H4 (cell line): ENCODE measurements around the gene WDR70. TPM values are rescaled to one million over a fixed set of nuclear protein-coding genes. Genes with fewer than 3 reads are reported as not detected.
"Not testable (repeated sequence)": the region's sequence is repeated elsewhere in the genome, so short reads cannot be mapped to it uniquely, and the experiment has no call there.

ENCODE experiments used
- DNase-seq: peaks from one replicate; pipeline ENCODE4 v3.0.0-alpha.2; 2015; ENCODE audit warnings: low spot score
- total RNA-seq: library from RNA; depleted of rRNA; stranded (reverse); fragments of >200 nt; shearing (Covaris generic); gene quantifications from 2 replicates; pipeline ENCODE4 v1.2.3, GENCODE V29; 2014; rRNA removed

WDR70 gene
- 26.5 and 34.2 TPM in 2 replicates for total RNA-seq

DNA sequence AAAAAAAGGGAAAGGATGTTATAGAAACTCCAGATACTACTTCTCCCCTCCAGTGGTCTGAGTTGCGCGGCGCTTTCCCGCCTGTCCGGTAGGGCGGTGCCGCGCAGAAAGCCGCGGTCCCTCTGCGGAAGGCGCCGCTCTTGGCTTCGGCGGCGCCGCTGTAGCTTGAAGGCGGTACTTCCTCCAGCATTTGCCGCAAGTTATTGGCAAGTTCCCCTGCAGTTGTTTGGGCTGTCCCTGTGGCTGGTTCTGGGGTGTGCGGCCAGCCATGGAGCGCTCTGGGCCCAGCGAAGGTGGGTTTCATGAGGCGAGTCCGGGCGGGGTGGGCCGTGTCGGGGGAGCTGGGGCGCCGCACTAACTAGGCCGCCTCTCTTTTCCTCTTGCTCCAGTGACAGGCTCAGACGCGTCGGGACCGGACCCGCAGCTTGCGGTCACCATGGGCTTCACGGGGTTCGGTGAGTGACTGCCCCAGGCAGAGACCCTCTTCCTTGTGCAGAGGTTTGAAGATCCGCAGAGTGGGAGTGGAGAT lies at the start of gene WDR70:
Gene WDR70, plus strand, starts transcription at position 219 of the 529 bp plus-strand sequence. Its CDS starts 50 bp downstream, at position 269.
- DNase-seq, result peak; percentile 89

DNA sequence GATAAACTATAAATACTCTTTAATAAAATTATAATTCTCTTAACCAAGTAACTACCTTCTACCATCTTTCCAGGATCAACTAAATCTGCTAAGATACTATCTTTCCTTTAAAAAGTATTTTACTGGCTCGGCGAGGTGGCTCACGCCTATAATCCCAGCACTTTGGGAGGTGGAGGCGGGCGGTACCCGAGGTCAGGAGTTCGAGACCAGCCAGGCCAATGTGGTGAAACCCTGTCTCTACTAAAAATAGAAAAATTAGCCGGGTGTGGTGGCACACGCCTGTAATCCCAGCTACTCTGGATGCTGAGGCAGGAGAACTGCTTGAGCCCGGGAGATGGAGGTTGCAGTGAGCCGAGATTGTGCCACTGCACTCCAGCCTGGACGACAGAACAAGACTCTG lies 44.4 kb upstream of the WDR70 start:
- DNase-seq, result not testable (repeated sequence)

DNA sequence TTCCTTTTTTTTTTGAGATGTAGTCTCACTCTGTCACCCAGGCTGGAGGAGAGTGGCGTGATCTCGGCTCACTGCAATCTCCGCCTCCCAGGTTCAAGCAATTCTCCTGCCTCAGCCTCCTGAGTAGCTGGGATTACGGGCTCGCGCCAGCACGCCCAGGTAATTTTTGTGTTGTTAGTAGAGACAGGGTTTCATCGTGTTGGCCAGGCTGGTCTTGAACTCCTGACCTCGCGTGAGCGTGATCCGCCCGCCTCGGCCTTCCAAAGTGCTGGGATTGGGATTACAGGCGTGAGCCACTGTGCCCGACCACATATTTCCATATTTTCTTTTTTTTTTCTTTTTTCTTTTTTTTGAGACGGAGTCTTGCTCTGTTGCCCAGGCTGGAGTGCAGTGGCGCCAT lies 36.4 kb upstream of the WDR70 start:
- not testable (repeated sequence) for DNase-seq

GRCh38 chr5:37355161-37355560 lies 24.0 kb upstream of the WDR70 start:
- no peak for DNase-seq

- no peak for DNase-seq
These were observed 8.6 kb upstream of the WDR70 start for GRCh38 chr5:37370550-37370863.

GRCh38 chr5:37370864-37371726 lies 8.0 kb upstream of the WDR70 start, which contains the start of gene NUP155:
Gene NUP155 (minus strand): TSS chr5:37371106. CDS start chr5:37370977, 129 bp downstream.
- DNase-seq, result peak; percentile 97

DNA sequence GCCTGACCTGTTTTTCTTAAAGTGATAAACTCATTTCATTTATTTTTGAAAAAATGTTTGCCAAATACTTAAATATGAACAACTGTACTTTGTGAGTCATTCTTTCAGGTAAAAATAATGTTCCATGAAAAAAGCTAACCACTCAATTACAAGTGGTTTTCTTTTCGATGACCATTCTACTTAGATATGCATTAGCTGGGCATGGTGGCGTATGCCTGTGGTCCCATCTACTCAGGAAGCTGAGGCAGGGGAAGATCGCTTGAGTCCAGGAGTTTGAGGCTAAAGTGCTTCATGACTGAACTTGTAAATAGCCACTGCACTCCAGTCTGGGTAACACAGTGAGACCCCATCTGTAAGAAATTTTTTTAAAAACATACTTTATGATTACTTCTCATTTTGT lies 4.0 kb upstream of the WDR70 start:
- no peak for DNase-seq

GRCh38 chr5:37378066-37378465 lies 1.1 kb upstream of the WDR70 start:
- DNase-seq, result not testable (repeated sequence)

- DNase-seq, result no peak
These were observed 12.5 kb downstream of the WDR70 start for GRCh38 chr5:37391591-37391990.

DNA sequence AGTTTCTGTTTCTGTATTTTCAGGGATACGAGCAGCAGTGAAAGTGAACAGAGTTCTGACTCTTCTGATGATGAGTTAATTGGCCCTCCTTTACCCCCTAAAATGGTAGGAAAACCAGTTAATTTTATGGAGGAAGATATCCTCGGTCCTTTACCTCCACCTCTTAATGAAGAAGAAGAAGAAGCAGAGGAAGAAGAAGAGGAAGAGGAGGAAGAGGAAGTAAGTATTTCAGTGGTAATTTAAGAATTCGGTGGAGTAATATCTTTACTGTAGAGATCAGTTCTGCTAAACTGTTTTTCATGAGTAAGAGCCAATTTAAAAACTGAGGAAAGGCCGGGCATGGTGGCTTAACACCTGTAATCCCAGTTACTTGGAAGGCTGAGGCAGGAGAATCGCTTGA lies 17.2 kb downstream of the WDR70 start:
- DNase-seq, result no peak

DNA sequence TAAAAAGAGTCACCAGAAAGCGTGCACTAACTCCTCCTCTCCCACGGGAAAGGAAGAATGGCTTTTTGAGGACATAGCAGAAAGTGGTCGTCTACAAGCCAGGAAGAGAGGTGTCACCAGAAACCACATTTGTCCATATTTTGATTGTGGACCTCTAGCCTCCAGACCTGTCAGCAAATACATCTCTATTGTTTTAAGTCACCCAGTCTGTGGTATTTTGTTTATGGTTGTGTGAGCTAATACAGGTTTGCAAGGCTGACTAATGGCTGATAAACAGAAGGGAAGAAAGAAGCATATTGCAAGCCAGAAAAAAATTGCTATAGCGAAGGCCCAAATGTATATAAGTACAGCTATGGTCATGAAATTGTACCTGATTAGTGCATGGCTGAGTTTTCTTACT lies 21.4 kb downstream of the WDR70 start:
- DNase-seq, result no peak

DNA sequence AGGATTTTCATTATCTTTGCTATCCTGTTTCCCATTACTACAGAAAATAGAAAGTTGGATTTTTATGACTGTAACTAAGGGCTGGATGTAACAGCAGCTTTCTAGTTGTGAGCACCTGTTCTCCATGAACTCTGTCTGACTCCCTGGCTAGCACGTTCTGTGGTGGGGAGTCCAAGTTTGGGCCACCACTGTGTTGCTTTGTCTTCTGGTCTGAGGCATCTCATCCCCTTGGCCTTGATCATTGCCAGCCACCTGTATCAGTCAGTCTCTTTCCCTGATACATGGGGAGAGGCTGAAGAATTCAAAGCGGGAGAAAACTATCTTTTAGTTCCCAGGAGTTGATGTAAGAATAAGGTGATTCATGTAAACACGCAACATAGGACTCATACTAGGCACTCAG lies 33.4 kb downstream of the WDR70 start:
- no peak for DNase-seq

DNA sequence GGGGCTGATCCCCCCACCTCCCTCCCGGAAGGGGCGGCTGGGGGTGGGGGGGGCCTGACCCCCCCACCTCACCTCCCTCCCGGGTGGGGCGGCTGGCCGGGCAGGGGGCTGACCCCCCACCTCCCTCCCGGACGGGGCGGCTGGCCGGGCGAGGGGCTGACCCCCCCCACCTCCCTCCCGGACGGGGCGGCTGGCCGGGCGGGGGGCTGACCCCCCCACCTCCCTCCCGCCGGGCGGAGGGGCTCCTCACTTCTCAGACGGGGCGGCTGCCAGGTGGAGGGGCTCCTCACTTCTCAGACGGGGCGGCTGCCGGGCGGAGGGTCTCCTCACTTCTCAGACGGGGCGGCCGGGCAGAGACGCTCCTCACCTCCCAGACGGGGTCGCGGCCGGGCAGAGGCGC lies 36.3 kb downstream of the WDR70 start:
- not testable (repeated sequence) for DNase-seq

GRCh38 chr5:37417347-37417746 lies 38.2 kb downstream of the WDR70 start:
- peak; percentile 18 for DNase-seq

DNA sequence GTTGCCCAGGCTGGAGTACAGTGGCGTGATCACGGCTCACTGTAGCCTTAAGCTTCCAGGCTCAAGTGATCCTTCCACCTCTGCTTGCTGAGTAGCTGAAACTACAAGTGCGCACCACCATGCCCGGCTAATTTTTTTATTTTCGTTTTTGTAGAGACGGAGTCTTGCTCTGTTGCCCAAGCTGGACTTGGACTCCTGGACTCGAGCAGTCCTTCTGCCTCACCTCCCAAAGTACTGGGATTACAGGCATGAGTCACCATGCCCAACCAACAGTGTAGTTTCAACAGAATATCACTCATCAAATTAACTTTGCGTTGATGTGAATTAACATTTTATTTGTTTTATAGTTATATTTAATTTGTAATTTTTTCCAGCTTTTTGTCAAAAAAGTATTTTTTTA lies 45.3 kb downstream of the WDR70 start:
- DNase-seq, result no peak

DNA sequence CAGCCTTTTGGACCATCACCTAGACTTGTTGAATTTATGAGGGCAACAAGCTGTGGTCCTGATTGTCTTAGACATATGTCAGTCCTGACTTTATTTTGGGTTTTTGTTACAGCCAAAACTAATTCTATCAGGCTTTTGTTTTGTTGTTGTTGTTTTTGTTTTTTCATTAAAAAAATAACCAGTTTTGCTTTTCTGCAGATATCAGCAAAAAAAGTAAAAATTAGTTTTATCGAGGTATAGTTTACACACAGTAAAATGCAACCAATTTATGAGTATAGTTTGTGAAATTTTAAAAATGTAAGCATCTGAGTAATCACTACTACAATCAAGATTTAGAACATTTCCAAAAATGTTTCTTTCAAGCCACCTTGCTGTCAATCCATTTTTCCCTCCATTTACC lies 48.9 kb downstream of the WDR70 start:
- DNase-seq, result no peak

DNA sequence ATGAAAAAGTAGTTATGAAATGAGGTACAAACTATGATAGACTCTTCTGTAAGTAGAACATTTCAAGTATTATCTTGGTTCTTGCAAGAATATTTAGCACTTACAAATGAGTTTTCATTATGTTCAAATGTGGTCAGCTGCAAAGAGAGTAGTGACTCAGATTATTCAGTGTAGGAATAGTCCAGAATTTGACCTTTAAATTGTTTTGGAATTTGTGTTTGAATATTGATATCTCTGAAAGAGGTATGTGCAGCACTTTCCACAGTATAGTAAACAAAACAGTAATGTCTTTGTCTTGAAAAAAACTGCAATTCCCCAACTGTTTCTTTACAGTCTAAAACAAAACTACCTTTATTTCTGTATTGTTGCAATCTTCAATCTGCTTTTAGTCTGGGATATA lies 56.1 kb downstream of the WDR70 start:
- DNase-seq, result no peak

- DNase-seq, result no peak
These were observed 57.2 kb downstream of the WDR70 start for GRCh38 chr5:37436146-37436934.

- no peak for DNase-seq
These were observed 58.6 kb downstream of the WDR70 start for GRCh38 chr5:37437711-37438110.

DNA sequence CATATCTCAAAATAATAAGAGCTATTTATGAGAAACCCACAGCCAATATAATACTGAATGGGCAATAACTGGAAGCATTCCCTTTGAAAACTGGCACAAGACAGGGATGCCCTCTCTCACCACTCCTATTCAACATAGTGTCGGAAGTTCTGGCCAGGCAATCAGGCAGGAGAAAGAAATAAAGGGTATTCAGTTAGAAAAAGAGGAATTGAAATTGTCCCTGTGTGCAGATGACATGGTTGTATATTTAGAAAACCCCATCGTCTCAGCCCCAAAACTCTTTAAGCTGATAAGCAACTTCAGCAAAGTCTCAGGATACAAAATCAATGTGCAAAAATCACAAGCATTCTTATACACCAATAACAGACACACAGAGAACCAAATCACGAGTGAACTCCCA lies 66.7 kb downstream of the WDR70 start:
- DNase-seq, result not testable (repeated sequence)

GRCh38 chr5:37448941-37449340 lies 69.8 kb downstream of the WDR70 start:
- peak; percentile 73 for DNase-seq

DNA sequence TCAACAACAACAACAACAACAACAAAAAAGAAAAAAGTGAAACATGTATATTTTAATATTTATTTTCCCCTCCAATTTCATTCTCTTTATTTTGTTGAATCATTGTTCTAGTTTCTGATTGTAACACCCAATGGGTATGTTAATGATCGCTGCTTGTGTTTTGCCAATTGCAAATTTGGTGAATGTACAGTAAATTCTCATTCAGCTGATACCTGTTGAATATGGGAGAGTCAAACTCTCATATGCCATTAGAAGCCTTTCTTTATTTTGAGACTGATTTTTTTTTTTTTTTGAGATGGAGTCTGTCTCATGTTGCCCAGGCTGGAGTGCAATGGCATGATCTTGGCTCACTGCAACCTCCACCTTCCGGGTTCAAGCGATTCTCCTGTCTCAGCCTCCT lies 72.9 kb downstream of the WDR70 start:
- not testable (repeated sequence) for DNase-seq

DNA sequence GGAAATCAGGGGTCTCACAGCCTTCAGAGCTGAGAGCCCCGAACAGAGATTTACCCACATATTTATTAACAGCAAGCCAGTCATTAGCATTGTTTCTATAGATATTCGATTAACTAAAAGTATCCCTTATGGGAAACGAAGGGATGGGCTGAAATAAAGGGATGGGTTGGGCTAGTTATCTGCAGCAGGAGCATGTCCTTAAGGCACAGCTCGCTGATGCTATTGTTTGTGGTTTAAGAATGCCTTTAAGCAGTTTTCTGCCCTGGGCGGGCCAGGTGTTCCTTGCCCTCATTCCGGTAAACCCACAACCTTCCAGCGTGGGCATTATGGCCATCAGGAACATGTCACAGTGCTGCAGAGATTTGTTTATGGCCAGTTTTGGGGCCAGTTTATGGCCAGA lies 74.1 kb downstream of the WDR70 start:
- DNase-seq, result not testable (repeated sequence)
